ENCODE measurements around the gene GHRH.

The GHRH gene

DNA sequence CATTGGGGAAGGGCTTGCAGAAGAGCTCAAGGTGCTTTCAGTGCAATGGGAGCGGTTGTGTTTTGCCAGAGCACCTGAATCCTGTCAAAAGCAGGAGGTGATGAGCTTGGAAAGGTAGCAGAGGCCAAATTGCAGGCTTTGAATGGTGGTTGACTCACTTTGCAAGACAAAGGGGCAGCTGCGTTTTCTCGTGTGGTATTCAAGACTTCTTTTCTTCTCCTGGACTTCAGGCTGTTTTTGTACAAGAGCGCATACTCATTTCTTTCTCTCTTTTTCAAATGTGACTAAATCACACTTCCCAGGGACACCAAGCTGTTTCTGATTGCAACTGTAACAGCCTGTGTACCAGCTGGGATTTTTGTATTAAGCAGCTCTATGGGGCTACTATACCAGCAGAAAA is 32.3 kb downstream of the GHRH start:
- H3K36me3 ChIP-seq (ENCODE audit: control insufficient read depth in 2 of 2, insufficient read depth in 2 of 2, low read length in 2 of 2): peaks cover 94 to 96% of the 10 kb centered on the region in 2 donors
- H3K27me3 ChIP-seq (ENCODE audit: control insufficient read depth in 2 of 2, insufficient read depth in 2 of 2, low read length in 2 of 2): no peaks in the 10 kb centered on the region
- no peaks in the 10 kb centered on the region for H3K9me3 ChIP-seq (ENCODE audit: control insufficient read depth in 2 of 2, low read length in 2 of 2)
- H3K9ac ChIP-seq (ENCODE audit: low read depth in 1 of 2, low read length in 2 of 2): no peak overlapping the region
- H3K27ac ChIP-seq (ENCODE audit: low read depth in 2 of 2, low read length in 2 of 2): no peak overlapping the region
- H3K4me3 ChIP-seq (ENCODE audit: low read length in 2 of 2): no peak overlapping the region
- peaks cover 0 to 5% of the 10 kb centered on the region in 2 donors for H3K4me1 ChIP-seq (ENCODE audit: control insufficient read depth in 2 of 2, insufficient read depth in 2 of 2, low read length in 2 of 2)

DNA sequence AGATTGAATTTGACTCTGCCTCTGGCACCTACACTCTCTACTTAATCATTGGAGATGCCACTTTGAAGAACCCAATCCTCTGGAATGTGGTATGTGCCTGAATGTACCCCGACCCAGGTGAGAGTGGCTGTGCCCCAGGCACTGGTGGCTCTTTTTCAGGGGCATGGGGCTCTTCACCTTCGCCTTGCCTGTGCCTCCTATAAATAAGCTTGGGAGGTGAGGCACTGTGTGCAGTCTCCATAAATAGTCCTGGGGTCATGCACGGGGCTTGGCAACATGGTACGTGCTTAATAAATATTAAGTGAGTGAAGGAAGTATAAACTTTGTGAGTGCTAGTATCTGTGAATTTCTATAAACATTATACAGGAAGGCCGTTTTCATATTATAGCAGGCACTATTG is 33.0 kb downstream of the GHRH start:
- H3K9ac ChIP-seq (ENCODE audit: low read depth in 1 of 2, low read length in 2 of 2): no peak overlapping the region
- H3K9me3 ChIP-seq (ENCODE audit: control insufficient read depth in 2 of 2, low read length in 2 of 2): no peaks in the 10 kb centered on the region
- H3K36me3 ChIP-seq (ENCODE audit: control insufficient read depth in 2 of 2, insufficient read depth in 2 of 2, low read length in 2 of 2): peaks cover 94 to 96% of the 10 kb centered on the region in 2 donors
- H3K27ac ChIP-seq (ENCODE audit: low read depth in 2 of 2, low read length in 2 of 2): no peak overlapping the region
- no peaks in the 10 kb centered on the region for H3K27me3 ChIP-seq (ENCODE audit: control insufficient read depth in 2 of 2, insufficient read depth in 2 of 2, low read length in 2 of 2)
- peaks cover 0 to 5% of the 10 kb centered on the region in 2 donors for H3K4me1 ChIP-seq (ENCODE audit: control insufficient read depth in 2 of 2, insufficient read depth in 2 of 2, low read length in 2 of 2)
- no peak overlapping the region for H3K4me3 ChIP-seq (ENCODE audit: low read length in 2 of 2)

DNA sequence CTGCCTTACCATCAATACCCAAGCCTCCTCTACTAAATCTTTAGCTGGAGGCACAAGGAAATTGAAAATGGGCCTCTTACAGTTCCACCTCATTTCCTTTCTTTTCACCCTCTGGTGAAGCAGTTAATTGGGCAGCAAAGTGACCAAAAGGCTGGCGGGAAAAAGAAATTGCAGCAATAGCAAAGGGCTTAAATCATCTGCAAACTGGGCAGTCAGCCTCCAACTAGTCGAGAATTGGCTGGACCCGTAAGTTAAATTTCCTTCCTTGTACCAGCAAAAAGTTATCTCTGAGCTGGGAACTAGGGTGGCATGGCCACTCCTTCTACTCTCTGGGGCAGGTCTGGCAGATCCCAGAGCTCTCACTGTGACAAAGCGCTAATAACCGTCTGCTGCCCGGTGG is 33.5 kb downstream of the GHRH start:
- Histone ChIP-seq H3K4me1 (ENCODE audit: control insufficient read depth in 2 of 2, insufficient read depth in 2 of 2, low read length in 2 of 2) (peaks cover 0 to 5% of the 10 kb centered on the region in 2 donors), H3K27me3 (ENCODE audit: control insufficient read depth in 2 of 2, insufficient read depth in 2 of 2, low read length in 2 of 2) (no peaks in the 10 kb centered on the region), H3K36me3 (ENCODE audit: control insufficient read depth in 2 of 2, insufficient read depth in 2 of 2, low read length in 2 of 2) (peaks cover 92 to 93% of the 10 kb centered on the region in 2 donors), H3K9ac (ENCODE audit: low read depth in 1 of 2, low read length in 2 of 2) (no peak overlapping the region), H3K4me3 (ENCODE audit: low read length in 2 of 2) (no peak overlapping the region), H3K27ac (ENCODE audit: low read depth in 2 of 2, low read length in 2 of 2) (no peak overlapping the region), H3K9me3 (ENCODE audit: control insufficient read depth in 2 of 2, low read length in 2 of 2) (no peaks in the 10 kb centered on the region)

DNA sequence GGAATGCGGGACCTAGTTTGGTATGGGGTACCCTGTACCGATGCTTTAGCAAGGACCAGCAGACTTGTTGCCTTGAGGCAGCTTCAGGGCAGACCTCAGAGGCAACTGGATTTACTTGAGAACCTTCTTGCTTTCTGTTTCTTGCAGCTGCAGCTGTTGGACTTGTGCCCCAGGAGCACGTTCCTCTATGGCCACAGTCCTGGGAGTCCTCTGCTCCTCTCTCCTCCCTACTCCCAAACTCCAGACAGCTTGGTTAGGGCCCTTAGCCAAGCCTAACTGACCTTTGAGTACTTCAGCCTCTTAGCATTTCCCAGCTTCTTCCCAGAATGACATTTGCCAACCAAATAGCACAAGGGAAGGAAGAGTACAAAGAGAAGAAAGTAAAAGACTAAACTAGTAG is 34.7 kb downstream of the GHRH start:
- Histone ChIP-seq H3K27ac (ENCODE audit: low read depth in 2 of 2, low read length in 2 of 2) (no peak overlapping the region), H3K4me3 (ENCODE audit: low read length in 2 of 2) (no peak overlapping the region), H3K36me3 (ENCODE audit: control insufficient read depth in 2 of 2, insufficient read depth in 2 of 2, low read length in 2 of 2) (peaks cover 80 to 85% of the 10 kb centered on the region in 2 donors)

DNA sequence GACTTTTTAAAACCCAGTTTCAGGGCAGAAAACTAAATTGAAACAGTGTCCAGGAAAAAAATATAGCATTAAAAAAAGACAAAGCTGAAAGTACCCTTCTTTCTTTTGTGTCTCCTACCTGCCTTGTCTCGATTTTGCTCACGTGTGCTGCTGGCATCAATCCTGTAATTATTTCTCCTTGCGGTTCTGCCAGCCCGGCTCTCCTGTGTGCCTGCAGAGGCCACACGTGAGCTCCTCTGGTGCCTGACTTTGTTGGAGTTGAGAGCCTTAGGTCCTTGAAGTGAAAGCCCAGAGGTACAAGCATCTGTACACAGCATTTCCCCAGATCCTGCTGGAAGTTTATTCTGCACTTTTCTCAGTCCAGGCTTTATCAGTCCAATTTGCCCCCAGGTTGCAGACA is 36.5 kb downstream of the GHRH start:
- H3K27ac ChIP-seq (ENCODE audit: low read depth in 2 of 2, low read length in 2 of 2): no peak overlapping the region
- peaks cover 66 to 72% of the 10 kb centered on the region in 2 donors for H3K36me3 ChIP-seq (ENCODE audit: control insufficient read depth in 2 of 2, insufficient read depth in 2 of 2, low read length in 2 of 2)
- no peak overlapping the region for H3K9ac ChIP-seq (ENCODE audit: low read depth in 1 of 2, low read length in 2 of 2)
- H3K4me3 ChIP-seq (ENCODE audit: low read length in 2 of 2): no peak overlapping the region
- peaks cover 2 to 10% of the 10 kb centered on the region in 2 donors for H3K4me1 ChIP-seq (ENCODE audit: control insufficient read depth in 2 of 2, insufficient read depth in 2 of 2, low read length in 2 of 2)
- H3K9me3 ChIP-seq (ENCODE audit: control insufficient read depth in 2 of 2, low read length in 2 of 2): no peaks in the 10 kb centered on the region
- H3K27me3 ChIP-seq (ENCODE audit: control insufficient read depth in 2 of 2, insufficient read depth in 2 of 2, low read length in 2 of 2): no peaks in the 10 kb centered on the region

More for the DNA sequence above, 34.7 kb downstream of the GHRH start:
- no peaks in the 10 kb centered on the region for H3K27me3 ChIP-seq (ENCODE audit: control insufficient read depth in 2 of 2, insufficient read depth in 2 of 2, low read length in 2 of 2)
- no peak overlapping the region for H3K9ac ChIP-seq (ENCODE audit: low read depth in 1 of 2, low read length in 2 of 2)
- no peaks in the 10 kb centered on the region for H3K9me3 ChIP-seq (ENCODE audit: control insufficient read depth in 2 of 2, low read length in 2 of 2)
- peaks cover 0 to 7% of the 10 kb centered on the region in 2 donors for H3K4me1 ChIP-seq (ENCODE audit: control insufficient read depth in 2 of 2, insufficient read depth in 2 of 2, low read length in 2 of 2)

DNA sequence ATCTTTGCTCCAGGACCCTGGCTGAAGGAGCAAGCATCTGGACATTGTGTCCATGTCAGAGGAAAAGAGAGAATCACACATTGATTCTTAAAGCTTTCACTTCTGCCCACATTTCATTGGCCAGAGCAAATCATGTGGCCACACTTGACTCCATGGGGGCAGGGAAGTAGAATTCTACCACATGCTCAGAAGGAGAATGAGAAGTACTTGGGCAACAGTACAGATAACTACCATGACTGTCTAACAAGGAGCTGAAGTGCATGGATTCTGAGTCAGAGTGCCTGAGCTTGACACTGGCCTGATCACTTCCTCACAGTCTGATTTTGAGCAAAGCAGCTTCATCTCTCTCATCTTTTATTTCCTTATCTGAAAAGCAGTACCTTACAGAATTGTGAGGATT is 38.6 kb downstream of the GHRH start:
- H3K27me3 ChIP-seq (ENCODE audit: control insufficient read depth in 2 of 2, insufficient read depth in 2 of 2, low read length in 2 of 2): no peaks in the 10 kb centered on the region
- H3K4me1 ChIP-seq (ENCODE audit: control insufficient read depth in 2 of 2, insufficient read depth in 2 of 2, low read length in 2 of 2): peaks cover 2 to 10% of the 10 kb centered on the region in 2 donors
- H3K9me3 ChIP-seq (ENCODE audit: control insufficient read depth in 2 of 2, low read length in 2 of 2): no peaks in the 10 kb centered on the region
- H3K4me3 ChIP-seq (ENCODE audit: low read length in 2 of 2): no peak overlapping the region
- H3K36me3 ChIP-seq (ENCODE audit: control insufficient read depth in 2 of 2, insufficient read depth in 2 of 2, low read length in 2 of 2): peaks cover 61 to 65% of the 10 kb centered on the region in 2 donors
- no peak overlapping the region for H3K9ac ChIP-seq (ENCODE audit: low read depth in 1 of 2, low read length in 2 of 2)
- H3K27ac ChIP-seq (ENCODE audit: low read depth in 2 of 2, low read length in 2 of 2): peak overlapping the region in 1 of 2 donors; percentile 0

DNA sequence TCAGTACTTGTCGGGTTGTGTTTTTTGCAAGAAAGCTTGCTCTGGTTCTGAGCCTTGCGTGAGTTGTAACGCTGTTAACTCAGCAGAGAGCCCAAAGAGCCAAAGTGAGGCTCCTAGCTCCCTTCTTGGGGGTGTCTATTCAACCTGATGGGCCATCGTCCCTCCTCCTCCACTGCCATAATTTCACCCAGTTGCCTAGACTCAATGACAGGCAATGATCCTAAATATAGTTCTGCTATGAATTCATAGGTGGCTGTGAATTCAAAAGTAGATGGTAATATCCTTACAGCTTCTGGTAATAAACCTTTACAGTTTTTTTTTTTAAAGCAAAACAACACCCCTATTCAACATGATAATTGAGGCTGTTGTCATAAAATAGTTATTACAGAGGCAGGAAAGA is 39.5 kb downstream of the GHRH start:
- Histone ChIP-seq H3K36me3 (ENCODE audit: control insufficient read depth in 2 of 2, insufficient read depth in 2 of 2, low read length in 2 of 2) (peaks cover 52 to 55% of the 10 kb centered on the region in 2 donors), H3K4me3 (ENCODE audit: low read length in 2 of 2) (no peak overlapping the region), H3K27me3 (ENCODE audit: control insufficient read depth in 2 of 2, insufficient read depth in 2 of 2, low read length in 2 of 2) (no peaks in the 10 kb centered on the region), H3K4me1 (ENCODE audit: control insufficient read depth in 2 of 2, insufficient read depth in 2 of 2, low read length in 2 of 2) (peaks cover 2 to 6% of the 10 kb centered on the region in 2 donors), H3K9ac (ENCODE audit: low read depth in 1 of 2, low read length in 2 of 2) (no peak overlapping the region), H3K27ac (ENCODE audit: low read depth in 2 of 2, low read length in 2 of 2) (peak overlapping the region in 1 of 2 donors; percentile 6), H3K9me3 (ENCODE audit: control insufficient read depth in 2 of 2, low read length in 2 of 2) (no peaks in the 10 kb centered on the region)

DNA sequence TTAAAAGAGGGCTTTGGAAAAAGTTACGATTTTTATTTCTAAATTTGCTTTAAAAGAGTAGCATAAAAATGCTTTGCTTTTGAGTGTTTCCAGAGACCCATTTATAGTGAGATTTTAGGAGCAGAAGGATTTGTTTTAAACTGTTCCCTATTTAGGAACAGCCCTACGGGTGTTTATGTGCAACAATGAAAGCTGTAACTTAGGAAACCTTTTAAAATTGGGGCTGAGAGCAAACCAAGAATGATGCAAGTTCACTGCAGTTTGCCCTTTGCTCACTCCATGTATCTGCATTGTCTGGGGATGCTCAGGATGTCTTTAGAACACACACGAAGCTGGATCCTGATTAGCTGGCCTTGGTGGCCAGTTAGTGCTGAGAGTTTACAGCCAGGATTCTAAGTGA is 40.9 kb downstream of the GHRH start:
- Histone ChIP-seq H3K36me3 (ENCODE audit: control insufficient read depth in 2 of 2, insufficient read depth in 2 of 2, low read length in 2 of 2) (peaks cover 40 to 51% of the 10 kb centered on the region in 2 donors), H3K9ac (ENCODE audit: low read depth in 1 of 2, low read length in 2 of 2) (no peak overlapping the region)

DNA sequence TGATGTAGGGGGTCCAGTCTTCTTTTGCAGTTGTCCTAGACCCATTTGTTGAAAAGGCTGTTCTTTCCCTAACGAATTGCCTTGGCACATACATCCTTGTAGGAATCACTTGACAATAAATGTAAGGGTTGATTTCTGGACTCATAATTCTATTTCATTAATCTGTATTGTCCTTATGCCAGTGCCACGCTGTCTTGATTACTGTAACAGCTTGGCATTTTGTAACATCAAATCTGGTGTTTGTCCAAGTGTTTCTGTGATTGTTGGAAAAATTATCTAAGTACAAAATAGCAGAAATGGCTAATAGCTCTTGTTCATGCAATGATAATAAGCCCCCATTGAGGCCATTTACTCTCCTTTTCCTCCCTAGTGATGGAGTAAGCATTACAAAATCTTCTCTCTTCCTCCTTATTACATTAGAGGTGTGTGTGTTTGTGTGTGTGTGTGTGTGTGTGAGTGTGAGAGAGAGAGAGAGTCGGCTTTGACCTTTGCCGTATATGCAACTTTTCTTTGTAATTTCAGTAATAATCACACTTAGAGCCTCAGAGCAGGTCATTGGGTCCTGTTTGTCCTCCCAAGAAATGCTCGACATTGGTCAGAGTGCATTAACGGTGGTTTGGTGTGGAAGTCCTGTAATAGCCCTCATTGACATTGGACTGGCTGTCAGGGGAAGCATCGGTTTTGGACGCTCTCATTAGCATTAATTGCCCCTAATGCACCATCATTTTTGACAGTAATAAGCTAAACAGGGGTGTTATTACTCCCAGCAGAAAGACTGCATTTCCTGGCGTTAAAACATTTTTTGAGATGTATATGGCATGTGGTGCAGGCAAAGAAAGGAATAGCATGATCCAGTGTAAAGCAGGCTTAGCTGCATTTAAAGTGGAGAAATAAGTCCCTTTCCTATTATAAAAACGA is 41.6 kb downstream of the GHRH start:
- no peaks in the 10 kb centered on the region for H3K9me3 ChIP-seq (ENCODE audit: control insufficient read depth in 2 of 2, low read length in 2 of 2)
- H3K27me3 ChIP-seq (ENCODE audit: control insufficient read depth in 2 of 2, insufficient read depth in 2 of 2, low read length in 2 of 2): no peaks in the 10 kb centered on the region
- no peak overlapping the region for H3K9ac ChIP-seq (ENCODE audit: low read depth in 1 of 2, low read length in 2 of 2)
- peaks cover 2 to 6% of the 10 kb centered on the region in 2 donors for H3K4me1 ChIP-seq (ENCODE audit: control insufficient read depth in 2 of 2, insufficient read depth in 2 of 2, low read length in 2 of 2)
- H3K27ac ChIP-seq (ENCODE audit: low read depth in 2 of 2, low read length in 2 of 2): peak overlapping the region in 1 of 2 donors; percentile 24
- H3K36me3 ChIP-seq (ENCODE audit: control insufficient read depth in 2 of 2, insufficient read depth in 2 of 2, low read length in 2 of 2): peaks cover 33 to 46% of the 10 kb centered on the region in 2 donors
- H3K4me3 ChIP-seq (ENCODE audit: low read length in 2 of 2): no peak overlapping the region

More for the DNA sequence above, 40.9 kb downstream of the GHRH start:
- Histone ChIP-seq H3K4me3 (ENCODE audit: low read length in 2 of 2) (no peak overlapping the region), H3K4me1 (ENCODE audit: control insufficient read depth in 2 of 2, insufficient read depth in 2 of 2, low read length in 2 of 2) (peaks cover 2 to 6% of the 10 kb centered on the region in 2 donors), H3K27ac (ENCODE audit: low read depth in 2 of 2, low read length in 2 of 2) (peak overlapping the region in 1 of 2 donors; percentile 24), H3K27me3 (ENCODE audit: control insufficient read depth in 2 of 2, insufficient read depth in 2 of 2, low read length in 2 of 2) (no peaks in the 10 kb centered on the region), H3K9me3 (ENCODE audit: control insufficient read depth in 2 of 2, low read length in 2 of 2) (no peaks in the 10 kb centered on the region)

DNA sequence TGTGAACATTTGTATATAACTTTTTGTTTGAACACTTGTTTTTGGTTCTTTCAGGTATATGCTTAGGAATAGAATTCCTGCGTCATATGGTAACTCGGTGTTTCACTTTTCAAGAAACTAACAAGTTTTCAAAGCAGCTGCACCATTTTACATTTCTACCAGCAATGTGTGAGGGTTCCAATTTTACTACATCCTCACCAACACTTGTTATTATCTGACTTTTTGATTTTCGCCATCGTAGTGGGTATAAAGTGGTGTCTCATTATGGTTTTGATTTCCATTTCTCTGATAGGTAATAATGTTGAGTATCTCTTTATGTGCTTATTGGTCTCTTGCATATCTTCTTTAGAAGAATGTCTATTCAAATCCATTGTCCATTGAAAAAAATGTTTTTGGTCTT is 42.6 kb downstream of the GHRH start:
- peaks cover 27 to 43% of the 10 kb centered on the region in 2 donors for H3K36me3 ChIP-seq (ENCODE audit: control insufficient read depth in 2 of 2, insufficient read depth in 2 of 2, low read length in 2 of 2)
- no peak overlapping the region for H3K27ac ChIP-seq (ENCODE audit: low read depth in 2 of 2, low read length in 2 of 2)
- peaks cover 2 to 6% of the 10 kb centered on the region in 2 donors for H3K4me1 ChIP-seq (ENCODE audit: control insufficient read depth in 2 of 2, insufficient read depth in 2 of 2, low read length in 2 of 2)
- H3K9ac ChIP-seq (ENCODE audit: low read depth in 1 of 2, low read length in 2 of 2): no peak overlapping the region
- H3K4me3 ChIP-seq (ENCODE audit: low read length in 2 of 2): no peak overlapping the region
- H3K9me3 ChIP-seq (ENCODE audit: control insufficient read depth in 2 of 2, low read length in 2 of 2): no peaks in the 10 kb centered on the region
- no peaks in the 10 kb centered on the region for H3K27me3 ChIP-seq (ENCODE audit: control insufficient read depth in 2 of 2, insufficient read depth in 2 of 2, low read length in 2 of 2)
